ENCODE results near the gene RIMS3. TPM values are rescaled to one million over a fixed set of nuclear protein-coding genes. Genes with fewer than 3 reads are reported as not detected.

RIMS3 gene
- total RNA-seq, 2 donors from 2014 or later, result 8.8 to 9.3 TPM

DNA sequence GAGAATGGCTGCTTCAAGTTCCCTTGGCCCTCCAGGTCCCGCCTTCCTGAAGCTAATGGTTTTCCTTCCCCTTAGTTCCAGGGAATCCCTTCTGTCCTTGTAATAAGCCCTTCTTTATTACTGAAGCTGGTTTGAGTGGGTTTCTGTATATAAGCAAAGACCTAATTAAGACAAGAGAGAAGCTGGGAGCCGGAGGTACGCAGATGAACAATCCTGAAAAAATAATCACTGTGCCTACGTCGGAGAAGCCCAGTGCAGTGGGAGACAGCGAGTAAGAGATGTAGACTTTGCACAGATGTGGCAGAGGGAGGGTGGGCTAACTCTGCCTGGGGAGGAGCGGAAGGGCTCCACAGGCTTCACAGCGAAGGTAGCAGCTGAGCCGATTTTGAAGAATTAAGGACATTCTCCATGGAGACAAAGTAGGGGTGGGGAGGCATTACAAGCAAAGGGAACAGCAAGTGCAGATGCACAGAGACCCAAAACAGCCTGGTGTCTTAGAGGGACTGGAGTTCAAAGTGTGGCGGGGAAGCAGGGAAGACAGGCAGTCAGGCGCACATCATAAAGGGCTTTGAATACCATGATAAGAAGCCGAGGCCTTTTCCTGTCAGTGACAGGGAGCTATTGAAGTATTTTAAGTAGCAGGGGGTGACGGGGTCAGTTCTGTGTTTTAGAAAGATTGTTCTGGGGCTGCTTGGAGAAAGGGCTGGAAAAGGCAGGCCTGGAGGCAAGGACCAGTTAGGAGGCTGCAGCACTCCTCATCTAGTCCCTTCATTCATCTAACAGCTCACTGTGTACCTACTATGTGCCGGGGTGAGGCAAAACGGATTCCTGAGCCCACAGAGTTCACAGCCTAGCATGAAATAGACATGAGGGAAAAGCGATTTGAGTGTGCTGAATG lies 6.5 kb downstream of the RIMS3 start:
- Mint-ChIP-seq H3K4me3 (no peak overlapping the region), H3K9me3 (no peaks in the 10 kb centered on the region), H3K27ac (no peak overlapping the region), H3K27me3 (ENCODE audit: low read depth) (peaks cover 6% of the 10 kb centered on the region), H3K36me3 (ENCODE audit: insufficient read depth in 2 of 2) (no peaks in the 10 kb centered on the region), H3K4me1 (ENCODE audit: low read depth) (peaks cover 18% of the 10 kb centered on the region)
- ATAC-seq (replicated peaks in 1 of 2) (no peak), DNase-seq (no peak)

DNA sequence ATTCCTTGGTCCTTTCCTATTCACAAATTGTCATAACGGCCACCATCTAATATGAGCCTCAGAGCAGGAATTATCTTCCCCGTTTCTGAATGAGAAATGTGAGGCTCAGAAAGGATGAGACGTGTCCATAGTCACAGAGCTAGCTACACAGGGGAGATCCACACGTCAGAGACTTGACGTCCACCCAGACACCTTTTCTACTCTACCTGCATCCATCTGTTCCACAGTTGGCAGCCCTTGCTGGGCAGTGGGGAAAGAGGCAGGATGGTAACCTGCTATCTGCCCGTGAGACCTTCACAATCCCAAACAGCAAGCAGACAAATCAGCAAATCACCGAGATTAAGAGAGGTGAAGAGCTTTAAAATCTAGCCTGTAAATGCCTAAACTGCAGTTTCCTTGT lies 8.4 kb downstream of the RIMS3 start:
- peaks cover 6% of the 10 kb centered on the region for H3K27me3 Mint-ChIP-seq (ENCODE audit: low read depth)
- no peaks in the 10 kb centered on the region for H3K36me3 Mint-ChIP-seq (ENCODE audit: insufficient read depth in 2 of 2)
- H3K27ac Mint-ChIP-seq, result no peak overlapping the region
- DNase-seq, result no peak
- no peak for ATAC-seq (replicated peaks in 1 of 2)
- no peaks in the 10 kb centered on the region for H3K4me1 Mint-ChIP-seq (ENCODE audit: low read depth)
- no peak overlapping the region for H3K4me3 Mint-ChIP-seq
- no peaks in the 10 kb centered on the region for H3K9me3 Mint-ChIP-seq

DNA sequence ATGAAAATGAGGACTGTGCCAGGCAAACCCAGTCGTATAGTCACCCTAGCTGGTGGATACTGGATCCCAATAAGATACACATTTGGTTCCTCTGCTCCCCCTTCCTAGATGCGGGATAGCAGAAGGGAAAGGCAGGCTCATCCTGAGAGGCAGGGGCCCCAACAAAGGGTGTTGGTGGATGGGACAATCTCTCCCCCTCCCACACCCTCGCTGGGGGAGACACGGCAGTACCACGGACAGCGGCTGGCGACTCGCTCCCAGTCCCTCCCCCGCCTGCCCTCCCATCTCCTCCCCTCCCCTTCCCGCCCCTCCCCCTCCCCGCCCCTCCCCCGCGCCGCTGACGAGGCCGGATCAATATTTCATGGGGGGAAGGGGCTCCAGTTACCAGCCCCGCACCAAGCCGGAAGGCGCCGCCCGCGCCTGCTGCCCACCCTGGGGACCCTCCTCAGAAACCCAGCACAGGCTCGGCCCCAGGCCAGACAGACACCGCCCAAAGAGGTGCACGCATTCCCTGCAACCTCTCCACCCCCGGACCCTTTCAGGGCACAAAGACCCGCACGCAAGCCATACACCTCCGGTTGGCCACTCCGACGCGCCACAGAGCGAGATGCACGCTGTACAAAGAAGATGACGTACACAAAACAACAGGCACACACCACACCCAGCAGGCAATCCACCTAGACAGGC lies 11.5 kb downstream of the RIMS3 start:
- Mint-ChIP-seq H3K27ac (no peak overlapping the region), H3K4me3 (no peak overlapping the region), H3K36me3 (ENCODE audit: insufficient read depth in 2 of 2) (no peaks in the 10 kb centered on the region), H3K27me3 (ENCODE audit: low read depth) (peaks cover 11% of the 10 kb centered on the region), H3K9me3 (no peaks in the 10 kb centered on the region), H3K4me1 (ENCODE audit: low read depth) (peaks cover 6% of the 10 kb centered on the region)
- ATAC-seq (replicated peaks in 1 of 2), result no peak
- DNase-seq, result no peak

DNA sequence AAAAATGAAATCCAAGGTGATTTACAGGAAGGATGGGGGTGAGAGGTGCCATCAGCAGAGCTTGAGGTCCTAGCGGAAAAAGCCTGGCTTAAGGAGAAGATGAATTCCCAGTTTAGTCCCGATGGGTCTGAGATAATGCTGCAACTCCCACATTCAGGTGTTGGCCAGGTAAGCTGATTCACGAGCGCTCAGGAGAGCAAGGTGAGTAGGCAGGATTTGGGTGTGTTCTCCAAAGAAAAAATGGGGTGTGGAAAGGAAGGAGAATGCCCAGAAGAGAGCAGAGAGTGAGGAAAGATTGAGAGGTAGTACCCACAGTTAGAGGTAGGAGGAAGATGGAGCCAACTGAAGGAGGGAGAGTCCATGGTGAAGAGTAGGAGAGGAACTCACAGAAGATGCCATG lies 12.5 kb downstream of the RIMS3 start:
- H3K27ac Mint-ChIP-seq, result no peak overlapping the region
- ATAC-seq (replicated peaks in 1 of 2), result no peak

DNA sequence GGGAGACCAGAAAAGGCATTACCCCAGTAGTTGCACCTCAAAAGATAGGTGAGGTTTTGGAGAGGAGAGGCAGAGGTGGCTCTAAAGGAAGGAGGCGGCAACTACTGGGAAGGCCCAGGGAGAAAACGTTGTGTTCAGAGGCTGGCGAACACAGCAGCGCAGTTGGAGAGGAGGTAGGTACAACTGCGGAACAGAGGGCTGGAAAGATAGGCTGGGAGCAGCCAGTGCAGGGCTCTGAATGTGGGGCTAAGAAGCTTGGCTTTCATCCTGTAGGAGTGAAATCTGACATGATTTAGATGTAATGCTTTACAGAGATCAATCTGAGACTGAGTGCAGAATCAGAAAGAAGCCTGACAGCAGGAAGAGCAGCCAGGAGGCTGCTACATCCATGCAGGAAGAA lies 13.0 kb downstream of the RIMS3 start:
- H3K4me3 Mint-ChIP-seq, result no peak overlapping the region
- DNase-seq (no peak), ATAC-seq (replicated peaks in 1 of 2) (no peak)
- no peaks in the 10 kb centered on the region for H3K9me3 Mint-ChIP-seq
- no peak overlapping the region for H3K27ac Mint-ChIP-seq
- peaks cover 14% of the 10 kb centered on the region for H3K27me3 Mint-ChIP-seq (ENCODE audit: low read depth)
- no peaks in the 10 kb centered on the region for H3K36me3 Mint-ChIP-seq (ENCODE audit: insufficient read depth in 2 of 2)
- H3K4me1 Mint-ChIP-seq (ENCODE audit: low read depth), result peaks cover 8% of the 10 kb centered on the region

More for the DNA sequence above, 12.5 kb downstream of the RIMS3 start:
- Mint-ChIP-seq H3K27me3 (ENCODE audit: low read depth) (peaks cover 14% of the 10 kb centered on the region), H3K36me3 (ENCODE audit: insufficient read depth in 2 of 2) (no peaks in the 10 kb centered on the region), H3K4me1 (ENCODE audit: low read depth) (peaks cover 8% of the 10 kb centered on the region), H3K4me3 (no peak overlapping the region), H3K9me3 (no peaks in the 10 kb centered on the region)
- DNase-seq, result no peak

DNA sequence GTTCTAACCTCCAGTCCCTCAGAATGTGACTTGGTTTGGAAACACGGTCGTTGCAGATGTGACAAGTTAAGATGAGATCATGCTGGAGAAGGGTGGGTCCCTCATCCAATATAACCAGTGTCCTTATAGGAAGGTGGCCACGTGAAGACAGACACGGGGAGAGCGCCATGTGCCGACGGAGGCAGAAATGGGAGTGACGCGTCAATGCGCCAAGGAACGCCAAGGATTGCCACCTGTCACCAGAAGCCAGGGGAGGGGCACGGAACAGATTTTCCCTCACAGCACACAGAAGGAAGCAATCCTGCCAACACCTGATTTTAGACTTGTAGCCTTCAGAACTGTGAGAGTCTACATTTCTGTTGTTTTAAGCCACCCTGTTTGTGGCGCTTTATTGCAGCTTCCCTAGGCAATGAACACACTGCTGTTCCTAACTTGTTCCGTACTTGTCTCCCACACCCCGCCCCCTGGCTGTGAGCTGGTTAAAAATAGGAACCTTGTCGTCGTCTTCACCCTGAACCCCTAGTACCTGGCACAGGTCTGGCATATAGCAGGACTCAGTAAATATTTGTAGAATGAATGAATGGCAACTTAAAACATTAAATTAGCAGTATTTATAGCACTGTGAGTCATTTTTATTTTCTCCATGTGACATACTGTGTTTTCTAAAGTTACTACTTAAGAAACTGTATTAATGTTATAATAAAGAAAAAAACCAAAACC lies 14.2 kb downstream of the RIMS3 start:
- H3K27ac Mint-ChIP-seq, result no peak overlapping the region
- no peaks in the 10 kb centered on the region for H3K9me3 Mint-ChIP-seq
- no peaks in the 10 kb centered on the region for H3K36me3 Mint-ChIP-seq (ENCODE audit: insufficient read depth in 2 of 2)
- ATAC-seq (replicated peaks in 1 of 2), result no peak
- peaks cover 14% of the 10 kb centered on the region for H3K27me3 Mint-ChIP-seq (ENCODE audit: low read depth)
- H3K4me1 Mint-ChIP-seq (ENCODE audit: low read depth), result peaks cover 8% of the 10 kb centered on the region
- DNase-seq, result no peak
- H3K4me3 Mint-ChIP-seq, result no peak overlapping the region

DNA sequence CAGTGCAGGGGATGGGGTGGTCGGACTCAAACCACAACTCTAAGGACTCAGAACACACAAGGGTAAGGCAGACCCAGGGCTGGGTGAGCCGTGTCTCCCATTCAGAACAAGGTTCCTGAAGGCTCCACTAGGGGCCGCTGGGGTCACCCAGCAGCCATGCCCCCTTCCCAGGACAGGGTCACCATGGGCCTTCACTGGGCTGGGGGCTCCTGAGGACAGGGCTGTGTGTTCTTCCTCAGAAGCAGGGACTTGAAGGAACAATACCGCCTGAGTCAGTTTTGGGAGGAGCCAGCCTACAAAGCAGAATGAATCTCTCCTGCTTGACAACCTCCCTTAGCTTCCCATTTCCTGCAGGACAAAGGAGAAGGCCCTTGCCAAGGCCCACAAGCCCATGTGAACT lies 15.4 kb downstream of the RIMS3 start:
- Mint-ChIP-seq H3K9me3 (no peaks in the 10 kb centered on the region), H3K36me3 (ENCODE audit: insufficient read depth in 2 of 2) (no peaks in the 10 kb centered on the region), H3K27ac (no peak overlapping the region), H3K4me1 (ENCODE audit: low read depth) (peaks cover 8% of the 10 kb centered on the region), H3K4me3 (no peak overlapping the region), H3K27me3 (ENCODE audit: low read depth) (peaks cover 14% of the 10 kb centered on the region)
- DNase-seq (no peak), ATAC-seq (replicated peaks in 1 of 2) (peak in 1 of 2 donors; percentile 51)

DNA sequence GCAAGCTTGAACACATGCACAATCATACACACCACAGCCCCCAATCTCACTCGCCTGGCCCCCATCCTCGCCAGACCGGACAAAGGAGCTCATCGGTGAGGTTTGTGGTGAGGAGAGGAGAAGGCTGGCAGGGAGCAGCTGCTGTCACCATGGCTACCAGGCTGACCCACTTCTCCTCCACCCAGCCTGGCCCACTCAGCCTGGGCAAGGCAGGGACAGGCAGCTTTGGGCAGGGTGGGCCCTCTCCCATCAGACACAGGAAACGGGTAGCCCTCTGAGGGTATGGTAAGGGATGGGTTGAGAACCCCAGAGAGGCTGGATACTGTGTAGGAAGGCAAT lies 15.9 kb downstream of the RIMS3 start:
- ATAC-seq (replicated peaks in 1 of 2) (no peak), DNase-seq (no peak)
- H3K9me3 Mint-ChIP-seq, result no peaks in the 10 kb centered on the region
- peaks cover 8% of the 10 kb centered on the region for H3K4me1 Mint-ChIP-seq (ENCODE audit: low read depth)
- H3K27ac Mint-ChIP-seq, result no peak overlapping the region
- no peaks in the 10 kb centered on the region for H3K36me3 Mint-ChIP-seq (ENCODE audit: insufficient read depth in 2 of 2)
- peaks cover 11% of the 10 kb centered on the region for H3K27me3 Mint-ChIP-seq (ENCODE audit: low read depth)
- H3K4me3 Mint-ChIP-seq, result no peak overlapping the region

DNA sequence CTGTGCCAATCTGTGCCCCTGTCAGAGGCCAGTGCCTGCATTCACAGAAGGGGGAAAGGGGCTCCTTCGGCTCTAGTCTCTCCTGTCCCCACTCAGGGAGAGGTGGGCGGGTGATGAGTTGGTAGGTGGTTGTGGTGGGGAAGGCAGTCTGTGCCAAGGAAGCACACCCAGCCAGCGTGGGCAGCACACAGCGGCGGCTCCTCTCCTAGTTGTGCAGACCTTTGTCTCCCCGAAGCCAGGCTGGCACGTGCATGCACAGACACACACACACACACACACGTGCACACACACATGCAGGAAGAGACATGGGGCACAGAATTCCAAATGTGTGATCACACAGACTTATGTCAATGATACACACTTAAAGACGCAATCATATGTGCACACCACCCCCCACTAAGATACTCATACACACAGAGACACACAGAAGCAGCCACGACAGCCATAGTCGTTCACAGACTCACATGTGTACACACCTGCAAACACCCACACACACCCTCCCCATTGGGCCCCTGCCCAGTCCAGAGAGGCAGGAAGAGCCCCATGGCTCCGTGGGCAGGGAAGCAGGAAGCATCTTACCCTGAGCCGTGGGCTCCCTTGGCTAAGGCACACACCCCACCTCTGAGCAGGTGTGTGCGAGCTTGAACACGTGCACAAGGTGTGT lies 16.4 kb downstream of the RIMS3 start:
- Mint-ChIP-seq H3K27ac (no peak overlapping the region), H3K36me3 (ENCODE audit: insufficient read depth in 2 of 2) (no peaks in the 10 kb centered on the region), H3K4me1 (ENCODE audit: low read depth) (peaks cover 8% of the 10 kb centered on the region), H3K27me3 (ENCODE audit: low read depth) (peaks cover 7% of the 10 kb centered on the region), H3K4me3 (no peak overlapping the region), H3K9me3 (no peaks in the 10 kb centered on the region)
- ATAC-seq (replicated peaks in 1 of 2) (no peak), DNase-seq (no peak)

DNA sequence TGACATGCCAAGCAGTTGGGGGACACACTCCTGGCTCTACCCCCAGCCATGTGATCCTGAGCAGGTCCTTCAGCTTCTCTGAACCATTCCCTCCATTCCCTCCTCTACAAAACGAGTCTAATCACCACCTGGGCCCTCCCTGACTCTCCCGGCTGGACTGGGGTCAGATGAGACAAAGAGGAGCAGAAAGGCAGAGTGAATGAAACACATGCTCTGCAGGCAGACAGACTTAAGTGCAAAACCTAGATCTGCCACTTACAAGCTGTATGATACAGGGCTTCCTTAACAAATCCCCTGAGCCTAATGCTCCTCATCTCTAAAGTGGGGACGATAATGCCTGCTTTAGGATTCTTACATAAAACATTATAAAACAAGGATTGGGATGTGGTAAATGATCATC lies 17.3 kb downstream of the RIMS3 start:
- DNase-seq (no peak), ATAC-seq (replicated peaks in 1 of 2) (no peak)
- no peaks in the 10 kb centered on the region for H3K9me3 Mint-ChIP-seq
- H3K27ac Mint-ChIP-seq, result no peak overlapping the region
- H3K4me1 Mint-ChIP-seq (ENCODE audit: low read depth), result peaks cover 8% of the 10 kb centered on the region
- no peak overlapping the region for H3K4me3 Mint-ChIP-seq
- H3K27me3 Mint-ChIP-seq (ENCODE audit: low read depth), result peaks cover 7% of the 10 kb centered on the region
- no peaks in the 10 kb centered on the region for H3K36me3 Mint-ChIP-seq (ENCODE audit: insufficient read depth in 2 of 2)

DNA sequence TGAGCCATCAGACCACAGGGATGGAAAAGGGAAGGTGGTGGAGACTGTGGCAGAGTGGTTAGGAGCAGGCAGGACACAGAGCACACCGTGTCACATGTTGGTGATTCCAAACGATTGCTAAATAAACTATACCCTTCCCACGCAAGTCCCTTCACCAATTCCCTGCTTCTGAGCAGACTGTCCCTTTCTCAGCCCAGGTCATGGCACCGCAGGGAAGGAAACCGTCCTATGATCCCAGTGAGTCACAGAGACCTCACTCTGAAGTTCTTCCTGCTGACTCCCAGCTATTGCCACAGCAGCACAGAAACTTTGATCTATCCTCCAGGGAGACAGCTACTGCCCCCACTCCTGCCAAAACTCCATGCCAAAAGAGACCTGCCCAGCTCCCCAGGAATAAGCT lies 19.2 kb downstream of the RIMS3 start:
- H3K27ac Mint-ChIP-seq, result no peak overlapping the region
- no peak for ATAC-seq (replicated peaks in 1 of 2)
- peaks cover 7% of the 10 kb centered on the region for H3K27me3 Mint-ChIP-seq (ENCODE audit: low read depth)
- DNase-seq, result no peak
- H3K36me3 Mint-ChIP-seq (ENCODE audit: insufficient read depth in 2 of 2), result no peaks in the 10 kb centered on the region
- no peak overlapping the region for H3K4me3 Mint-ChIP-seq
- H3K9me3 Mint-ChIP-seq, result no peaks in the 10 kb centered on the region
- peaks cover 10% of the 10 kb centered on the region for H3K4me1 Mint-ChIP-seq (ENCODE audit: low read depth)

DNA sequence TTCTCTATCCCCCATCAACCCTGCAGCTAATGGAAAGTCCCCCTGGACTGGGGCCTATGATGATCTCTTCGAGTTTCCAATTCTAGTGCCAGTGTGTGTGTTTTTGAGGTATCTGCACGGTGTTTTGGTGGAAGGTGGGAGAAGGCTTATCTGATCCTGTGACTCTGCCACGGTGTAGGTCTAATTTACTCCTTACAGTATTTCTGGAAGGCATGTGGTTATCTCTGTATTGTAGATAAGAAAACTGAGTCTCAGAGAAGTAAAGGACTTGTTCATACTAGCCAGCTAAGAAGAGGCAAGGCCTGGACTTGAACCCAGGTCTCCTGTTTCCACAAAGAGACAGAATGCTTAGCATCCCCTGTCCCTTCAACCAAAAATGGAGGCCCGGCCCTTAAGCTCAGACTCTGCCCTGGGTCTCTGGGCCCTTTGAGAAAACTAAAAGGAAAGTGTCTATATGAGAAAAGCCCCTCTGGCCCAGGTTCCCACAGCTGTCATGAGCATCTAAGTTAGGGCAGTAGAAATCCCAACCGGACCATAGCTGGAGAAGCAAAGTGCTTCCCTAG lies 20.3 kb downstream of the RIMS3 start:
- Mint-ChIP-seq H3K4me3 (no peak overlapping the region), H3K4me1 (ENCODE audit: low read depth) (peaks cover 21% of the 10 kb centered on the region), H3K9me3 (no peaks in the 10 kb centered on the region), H3K27ac (no peak overlapping the region), H3K36me3 (ENCODE audit: insufficient read depth in 2 of 2) (no peaks in the 10 kb centered on the region), H3K27me3 (ENCODE audit: low read depth) (peaks cover 7% of the 10 kb centered on the region)
- DNase-seq (no peak), ATAC-seq (replicated peaks in 1 of 2) (no peak)
